NCI-H1694 treated with DMSO at 0.1 percent for 48 hours (cell line): Measurements from ENCODE around the gene KDM2B.

ENCODE experiments used
- DNase-seq: peaks from one replicate; lab custom pipeline; 2025; lab: John Stamatoyannopoulos, UW

KDM2B gene

GRCh38 chr12:121529184-121529583 is 51.6 kb downstream of the KDM2B start:
- DNase-seq: no peak

DNA sequence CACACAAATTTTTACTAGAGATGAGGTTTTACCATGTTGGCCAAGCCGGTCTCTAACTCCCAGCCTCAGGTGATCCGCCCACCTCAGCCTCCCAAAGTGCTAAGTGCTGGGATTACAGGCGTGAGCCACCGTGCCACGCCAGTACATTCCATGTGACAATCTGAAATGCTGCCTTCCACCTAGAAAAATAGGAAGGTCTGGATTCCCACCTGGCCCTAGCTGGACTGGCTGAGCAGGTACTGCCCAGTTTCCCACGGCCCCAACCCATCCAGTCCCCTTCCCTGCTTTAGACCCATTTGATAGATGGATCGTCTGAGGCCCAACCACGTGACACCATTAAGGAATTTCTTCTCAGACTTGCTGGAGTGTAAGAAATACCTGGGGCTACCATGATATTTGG is 55.4 kb downstream of the KDM2B start:
- no peak for DNase-seq

DNA sequence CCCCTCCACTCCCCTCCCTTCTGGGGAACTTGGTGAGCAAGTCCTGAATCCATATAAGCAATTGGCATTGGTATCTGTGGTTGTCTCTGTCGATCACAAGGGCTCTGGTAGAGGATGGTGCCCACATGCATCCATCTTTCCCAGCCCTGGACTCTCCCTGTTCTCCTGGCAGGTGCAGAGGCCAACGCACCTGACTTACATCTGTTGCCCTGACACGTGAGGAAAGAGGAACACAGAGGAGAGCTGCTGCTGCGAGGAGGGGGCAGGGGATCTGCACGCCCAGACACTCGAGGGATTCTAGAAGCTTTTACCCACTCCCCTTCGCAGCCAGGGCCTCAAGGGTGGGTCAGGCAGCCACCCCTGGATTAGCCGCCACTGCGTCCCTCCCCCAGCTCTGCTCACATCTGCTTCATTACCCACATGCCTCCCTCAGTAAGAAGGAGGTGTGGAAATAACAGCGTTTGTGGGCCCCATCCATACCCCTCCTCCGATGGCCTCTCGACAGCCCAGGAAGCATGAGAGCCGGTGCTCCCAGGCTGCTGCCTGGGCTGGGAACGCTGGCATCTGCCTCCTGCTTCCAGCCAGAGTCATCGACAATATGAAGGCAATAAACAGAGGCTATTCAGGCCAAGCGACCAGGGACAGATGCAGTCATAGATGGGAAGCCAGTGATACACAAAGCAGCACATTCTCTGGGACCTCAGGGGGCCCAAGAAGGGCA is 56.5 kb downstream of the KDM2B start:
- DNase-seq: no peak

DNA sequence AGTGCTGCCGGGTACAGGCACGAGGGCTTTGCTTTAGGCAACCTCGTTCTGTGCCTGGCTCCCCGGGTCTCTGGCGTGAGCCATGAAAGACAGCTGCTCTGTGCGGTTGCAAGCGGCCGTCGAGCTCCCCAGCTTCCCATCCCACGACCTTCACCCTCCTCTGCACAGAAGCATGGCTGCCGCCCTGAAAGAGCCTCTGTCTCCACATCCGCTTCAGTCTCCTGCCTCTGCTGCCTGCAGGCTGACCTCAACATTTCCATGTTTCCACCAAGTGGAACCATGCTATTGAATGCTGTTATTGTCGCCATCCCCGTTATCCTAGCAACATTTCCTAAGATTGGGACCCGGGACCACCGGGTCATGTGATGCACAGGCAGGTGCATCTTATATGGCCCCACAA is 57.1 kb downstream of the KDM2B start:
- DNase-seq: no peak

- DNase-seq: no peak
Observed at GRCh38 chr12:121522971-121523370, 57.9 kb downstream of the KDM2B start.

DNA sequence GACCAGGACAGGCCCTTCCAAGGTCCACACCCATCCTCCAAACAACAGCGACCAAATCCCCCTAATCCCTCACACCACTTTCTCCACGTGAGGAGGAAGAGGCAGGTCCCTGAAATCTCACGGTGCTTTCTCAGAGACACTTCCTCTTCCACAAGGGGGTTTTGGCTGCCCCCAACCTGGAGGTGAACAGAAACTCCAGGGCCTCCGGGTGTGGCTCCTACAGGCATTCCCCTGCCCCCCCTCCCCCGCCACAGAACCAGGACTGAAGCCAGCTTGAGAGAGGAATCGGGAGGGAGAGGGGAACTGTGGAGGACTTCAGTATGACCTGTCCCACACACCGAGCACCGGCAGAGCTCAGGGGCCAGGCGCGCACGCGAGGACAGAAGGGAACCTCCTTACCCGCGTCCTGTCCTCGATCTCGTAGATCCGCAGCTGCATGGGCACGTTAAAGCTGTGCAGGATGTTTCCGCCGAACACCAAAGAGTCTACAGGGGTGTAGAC is 60.2 kb downstream of the KDM2B start:
- DNase-seq: no peak

GRCh38 chr12:121520119-121520518 is 60.7 kb downstream of the KDM2B start:
- DNase-seq: no peak

GRCh38 chr12:121519227-121519626 is 61.6 kb downstream of the KDM2B start:
- no peak for DNase-seq

DNA sequence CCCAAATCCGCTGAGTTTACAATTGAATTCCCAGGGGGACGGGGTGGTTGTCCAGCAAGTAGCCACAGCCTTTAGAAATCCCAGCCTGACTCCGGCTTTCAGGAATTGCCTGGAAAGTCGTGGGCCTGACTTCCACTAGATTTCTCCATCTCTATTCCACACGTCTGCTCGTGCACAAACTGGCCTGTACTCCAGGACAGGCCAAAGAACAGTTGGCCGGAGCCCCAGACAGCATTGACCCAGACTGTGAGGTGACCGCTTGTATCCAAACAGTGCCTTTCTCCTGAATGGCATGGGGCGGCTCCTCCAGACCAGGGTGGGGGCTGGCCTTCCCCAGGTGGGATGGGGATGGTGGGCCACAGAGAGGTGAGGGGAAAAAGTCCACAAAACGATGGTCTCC is 62.2 kb downstream of the KDM2B start:
- DNase-seq: no peak

DNA sequence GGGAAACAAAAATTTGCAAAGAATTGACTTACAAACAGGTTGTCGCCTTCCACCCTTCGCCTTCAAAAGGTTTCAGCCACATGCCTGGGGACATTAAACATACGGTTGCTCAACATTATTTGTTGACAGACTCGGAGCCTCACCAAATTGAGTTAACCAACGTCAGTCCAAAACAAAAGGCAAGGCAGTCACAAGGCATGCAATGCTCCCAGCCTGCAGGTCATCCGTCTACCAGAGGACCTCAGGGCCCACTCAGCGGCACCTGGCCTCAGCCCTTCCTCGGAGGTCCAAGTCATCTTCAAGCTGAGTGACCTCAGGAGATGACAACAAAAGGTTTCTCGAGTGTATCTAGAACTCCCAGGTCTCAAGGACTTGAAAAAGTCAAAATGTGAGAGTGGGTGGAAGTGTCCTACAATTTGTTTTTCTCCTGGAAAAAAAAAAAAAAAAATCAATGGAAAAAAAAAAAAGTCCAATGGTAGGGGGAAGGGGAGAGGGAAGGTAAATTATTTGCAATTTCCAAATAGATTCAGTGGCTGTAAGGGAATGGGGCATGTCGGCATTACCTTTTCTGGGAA is 64.3 kb downstream of the KDM2B start:
- no peak for DNase-seq

DNA sequence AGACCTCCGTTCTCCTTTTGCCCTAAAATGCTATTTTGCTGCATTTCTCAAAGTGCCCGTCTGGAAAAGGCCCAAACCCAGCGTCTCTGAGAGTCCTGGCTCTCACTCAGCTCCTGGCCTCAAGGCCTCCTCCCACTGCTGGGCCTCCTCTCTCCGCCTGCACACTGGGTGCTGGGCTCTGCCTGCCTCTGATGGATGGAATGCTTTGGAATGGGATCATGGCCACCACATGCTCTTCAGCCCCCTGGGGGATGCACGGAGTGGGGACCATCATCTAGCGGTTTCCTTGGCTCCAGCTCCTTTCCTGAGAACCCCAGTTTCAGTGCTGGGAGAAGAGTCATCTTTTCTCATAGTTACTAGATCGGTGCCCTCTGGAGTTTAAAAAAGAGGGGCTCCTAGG is 65.2 kb downstream of the KDM2B start:
- no peak for DNase-seq

DNA sequence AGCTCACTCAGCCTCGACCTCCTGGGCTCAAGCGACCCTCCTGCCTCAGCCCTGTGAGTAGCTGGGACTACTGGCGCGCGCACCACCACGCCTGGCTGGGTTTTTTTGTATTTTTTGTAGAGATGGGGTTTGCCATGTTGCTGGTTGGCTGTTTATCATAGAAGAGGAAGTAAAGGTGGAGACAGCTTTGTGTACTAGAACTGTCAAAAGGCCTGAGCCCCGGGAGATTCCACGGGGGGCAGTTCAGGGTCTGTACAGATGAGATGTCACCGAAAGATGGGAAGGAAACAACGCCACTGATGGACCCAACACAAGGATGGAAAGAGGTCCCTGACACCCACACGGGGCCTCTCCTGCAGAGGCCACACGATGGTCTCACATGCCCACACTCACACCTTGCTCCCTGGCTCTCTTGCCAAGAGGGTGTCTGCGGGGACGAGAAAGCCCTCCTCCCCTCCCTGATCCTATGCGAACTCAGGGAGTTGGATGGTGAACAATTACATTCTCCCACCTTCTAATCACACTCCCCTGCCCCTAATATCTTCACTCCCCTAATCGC is 66.6 kb downstream of the KDM2B start:
- no peak for DNase-seq

- DNase-seq: no peak
Observed at GRCh38 chr12:121513464-121514183, 67.2 kb downstream of the KDM2B start.

DNA sequence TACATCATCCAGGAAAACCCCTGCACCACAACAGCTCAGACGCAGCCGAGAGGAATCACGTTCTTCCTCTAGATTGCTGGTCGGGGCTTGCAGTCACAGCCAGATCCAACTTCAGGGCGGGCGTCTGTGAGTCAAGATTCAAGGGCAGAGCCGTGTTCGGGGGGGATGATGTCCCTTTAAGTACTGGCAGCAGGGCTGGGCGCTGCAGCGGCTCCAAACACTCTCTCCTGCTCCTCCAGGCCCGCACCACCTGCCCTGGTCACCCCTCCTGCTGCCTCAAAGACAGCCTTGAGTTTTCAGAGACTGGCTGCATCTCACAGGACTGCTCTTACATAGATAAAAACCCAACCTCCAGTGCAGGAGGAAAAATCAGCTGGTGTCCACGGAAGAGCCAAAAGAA is 68.3 kb downstream of the KDM2B start:
- DNase-seq: no peak

DNA sequence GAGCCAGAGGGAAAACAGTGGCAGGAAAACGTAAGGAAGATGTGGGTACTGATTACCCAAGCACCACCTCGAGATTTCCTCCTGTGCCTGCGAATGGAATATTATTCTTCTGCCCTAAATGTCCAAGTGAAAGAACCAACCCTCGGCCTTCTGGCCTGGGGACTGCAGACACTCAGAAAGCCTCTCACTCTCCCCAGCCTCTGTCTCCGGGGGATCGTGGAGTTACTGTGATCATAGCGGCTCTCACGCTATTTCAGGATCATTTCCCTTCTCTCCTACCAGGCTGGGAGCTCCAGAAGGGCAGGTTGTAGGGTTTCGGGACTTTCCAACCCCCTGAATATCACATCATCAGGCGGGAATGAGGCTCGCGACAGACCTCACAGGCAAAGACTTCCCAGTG is 68.9 kb downstream of the KDM2B start:
- DNase-seq: no peak

GRCh38 chr12:121509339-121509738 is 71.5 kb downstream of the KDM2B start:
- no peak for DNase-seq

- DNase-seq: no peak
Observed at GRCh38 chr12:121508533-121508932, 72.3 kb downstream of the KDM2B start.

- DNase-seq: no peak
Observed at GRCh38 chr12:121507984-121508383, 72.8 kb downstream of the KDM2B start.

DNA sequence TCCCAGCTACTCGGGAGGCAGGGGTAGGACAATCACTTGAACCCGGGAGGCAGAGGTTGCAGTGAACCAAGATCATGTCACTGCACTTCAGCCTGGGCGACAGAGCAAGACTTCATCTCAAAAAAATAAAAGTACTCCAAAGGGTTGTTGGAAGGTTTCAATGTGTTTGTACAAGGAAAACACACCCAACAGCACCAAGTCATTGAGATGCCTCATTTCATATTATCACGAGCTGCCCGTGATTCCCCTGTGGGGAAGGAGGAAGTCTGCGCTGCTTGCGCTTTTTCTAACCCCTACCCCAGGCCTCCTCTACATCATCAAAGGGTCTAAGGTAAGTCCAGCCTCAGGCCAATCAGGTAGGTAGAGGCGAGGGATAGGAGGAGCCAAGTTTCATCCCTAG is 73.6 kb downstream of the KDM2B start:
- no peak for DNase-seq

DNA sequence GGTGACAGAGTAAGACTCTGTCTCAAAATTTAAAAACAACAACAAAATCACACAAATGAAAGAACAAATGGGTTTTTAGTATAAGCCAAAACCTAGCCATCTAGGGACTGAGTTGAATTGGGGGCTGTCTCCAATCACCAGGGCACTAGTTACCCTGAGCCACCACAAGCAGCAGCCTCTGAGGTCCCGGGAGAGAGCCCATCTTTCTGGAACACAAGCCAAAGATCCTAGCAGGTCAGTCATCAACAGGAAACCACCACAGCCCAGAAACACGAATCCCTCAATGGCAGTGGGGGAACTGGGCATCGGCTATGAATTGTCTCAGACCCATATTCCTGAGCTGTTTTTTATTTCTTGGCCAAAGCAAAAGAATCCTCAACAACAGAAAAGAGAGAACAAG is 75.3 kb downstream of the KDM2B start:
- no peak for DNase-seq

DNA sequence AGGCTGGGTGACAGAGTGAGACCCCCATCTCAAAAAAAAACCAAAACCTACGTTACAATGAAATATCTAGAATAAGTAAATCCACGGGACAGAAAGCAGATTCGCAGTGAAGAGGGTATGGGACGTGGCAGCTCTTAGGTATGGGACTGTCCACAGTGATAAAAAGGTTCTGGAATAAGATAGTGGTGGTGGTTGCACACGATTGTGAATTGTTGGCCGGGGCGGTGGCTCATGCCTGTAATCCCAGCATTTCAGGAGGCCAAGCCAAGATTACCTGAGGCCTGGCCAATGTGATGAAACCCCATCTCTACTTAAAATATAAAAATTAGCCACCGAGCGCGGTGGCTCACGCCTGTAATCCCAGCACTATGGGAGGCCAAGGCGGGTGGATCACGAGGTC is 76.3 kb downstream of the KDM2B start:
- DNase-seq: no peak

- no peak for DNase-seq
Observed at GRCh38 chr12:121503395-121503794, 77.4 kb downstream of the KDM2B start.

- DNase-seq: no peak
Observed at GRCh38 chr12:121501946-121502345, 78.9 kb downstream of the KDM2B start.
